Measurements from ENCODE around the gene BOC. TPM values are rescaled to one million over a fixed set of nuclear protein-coding genes. Genes with fewer than 3 reads are reported as not detected.

BOC gene
- total RNA-seq, 1 experiment from 2014 or later, result 3.5 TPM

DNA sequence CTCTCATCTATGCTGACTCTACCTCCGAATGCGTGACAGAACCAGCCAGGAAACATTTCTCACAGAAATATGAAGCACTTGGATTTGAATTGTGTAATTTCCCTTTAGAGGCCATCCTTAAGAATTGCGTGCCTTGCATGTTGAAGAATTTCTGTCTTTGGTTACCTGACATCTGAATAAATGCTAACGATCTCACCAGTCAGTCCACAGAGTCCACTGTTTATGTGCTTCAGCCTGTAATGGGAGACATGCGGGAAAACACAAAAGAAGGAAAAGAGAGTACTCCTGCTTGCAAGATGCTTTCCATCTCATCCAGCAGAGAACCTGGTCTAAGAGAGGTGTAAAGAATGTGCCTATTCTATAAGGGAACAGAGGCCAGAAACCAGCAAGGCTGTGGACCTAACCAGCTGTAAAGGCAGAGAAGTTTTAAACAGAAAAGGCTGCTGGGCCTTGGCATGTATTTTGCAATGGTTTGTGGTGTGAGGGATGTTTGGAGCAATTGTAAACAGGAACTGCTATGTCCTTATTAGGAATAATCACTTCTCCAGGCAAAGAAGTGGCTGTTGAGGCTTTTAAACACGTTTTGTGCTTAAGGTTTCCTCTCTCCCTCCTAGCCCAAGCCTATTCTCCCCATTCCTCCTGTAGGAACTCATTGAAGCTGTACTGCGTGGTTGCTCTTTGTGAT lies 36.4 kb upstream of the BOC start:
- H3T11ph ChIP-seq (ENCODE audit: low read length), result no peak overlapping the region
- no peak overlapping the region for H4K8ac ChIP-seq (replicated peaks; ENCODE audit: insufficient read length, low read depth, low read length)
- Mint-ChIP-seq H3K27me3 (ENCODE audit: low read depth) (no peaks in the 10 kb centered on the region), H3K9me3 (no peaks in the 10 kb centered on the region), H3K4me1 (peaks cover 10 to 12% of the 10 kb centered on the region in 2 experiments), H3K27ac (no peak overlapping the region), H3K36me3 (ENCODE audit: insufficient read depth in 1 of 3, low read depth in 3 of 3) (no peaks in the 10 kb centered on the region), H3K4me3 (no peak overlapping the region)
- peak overlapping the region; percentile 36 for H2AFZ ChIP-seq (ENCODE audit: low read length)
- no peak overlapping the region for H2BK120ac ChIP-seq (ENCODE audit: low read depth, low read length, poor library complexity, severe bottlenecking)
- H3K4me2 ChIP-seq (ENCODE audit: insufficient read depth, insufficient read length, low read length), result no peak overlapping the region
- no peaks in the 10 kb centered on the region for H3K79me1 ChIP-seq (ENCODE audit: insufficient read depth, low read depth, low read length, poor library complexity, severe bottlenecking)
- H4K20me1 ChIP-seq (ENCODE audit: control insufficient read depth, insufficient read depth, insufficient read length), result no peaks in the 10 kb centered on the region
- H2BK5ac ChIP-seq (ENCODE audit: insufficient read length, low read length), result no peak overlapping the region
- H2AK5ac ChIP-seq (ENCODE audit: insufficient read length, low read length), result no peak overlapping the region
- no peak overlapping the region for H2BK15ac ChIP-seq (ENCODE audit: low read depth, low read length)
- H3K9me3 ChIP-seq (ENCODE audit: control insufficient read depth, low read depth, low read length), result no peaks in the 10 kb centered on the region
- H3K79me2 ChIP-seq (ENCODE audit: insufficient read depth, low read length), result no peaks in the 10 kb centered on the region
- H3K9ac ChIP-seq (ENCODE audit: extremely low read depth, insufficient read length, low read length), result no peak overlapping the region
- no peak overlapping the region for H4K5ac ChIP-seq (ENCODE audit: insufficient read length, low read depth, low read length)
- no peak for DNase-seq
- H3K18ac ChIP-seq (ENCODE audit: insufficient read length, low read depth, low read length), result no peak overlapping the region
- no peaks in the 10 kb centered on the region for H3K23me2 ChIP-seq (ENCODE audit: insufficient read length, low read depth, low read length, poor library complexity, severe bottlenecking)
- no peak overlapping the region for H3K4ac ChIP-seq (ENCODE audit: low read depth, low read length)
- H3K27ac ChIP-seq (ENCODE audit: insufficient read length, low read depth, low read length), result no peak overlapping the region
- TF ChIP-seq CTCF (conservative IDR thresholded peaks at IDR 0.05), result no peak
- no peak overlapping the region for H3K56ac ChIP-seq (ENCODE audit: insufficient read length, low read depth, low read length)
- H2BK12ac ChIP-seq (ENCODE audit: insufficient read length, low read depth, low read length), result no peak overlapping the region
- H3K4me1 ChIP-seq (ENCODE audit: insufficient read depth, low read length), result peaks cover 6% of the 10 kb centered on the region; the same call in 1 of the 2 replicates
- H2BK20ac ChIP-seq (ENCODE audit: low read depth, low read length, poor library complexity, severe bottlenecking), result no peak overlapping the region
- WGBS (ENCODE audit: extremely low coverage, insufficient read length, low lambda C conversion rate), result no CpG with 5 or more reads among the region's 7 CpGs
- no peak overlapping the region for H3K23ac ChIP-seq (ENCODE audit: insufficient read length, low read depth, low read length)
- no peak overlapping the region for H4K91ac ChIP-seq (ENCODE audit: insufficient read length, low read depth, low read length)
- H3K27me3 ChIP-seq (ENCODE audit: insufficient read depth, low read length), result no peaks in the 10 kb centered on the region
- H3K14ac ChIP-seq (ENCODE audit: insufficient read depth, low read length), result no peak overlapping the region
